HepG2 (cell line): ENCODE measurements around the gene CCNQ. TPM values are rescaled to one million over a fixed set of nuclear protein-coding genes. Genes with fewer than 3 reads are reported as not detected.

Source experiments
- BHLHE40 ChIP-seq: IDR thresholded peaks from 2 replicates; pipeline ENCODE4 v1.6.1; 2011; ENCODE audit warnings: low read length, improper control_type of control experiment
- CBFB ChIP-seq: sonication (generic); formaldehyde crosslinking; IDR thresholded peaks from 2 replicates; pipeline ENCODE4 v1.4.0; 2020; ENCODE audit warnings: missing genetic modification reagents
- CHD4 ChIP-seq: fragments of 200-600 bp; sonication (generic); IDR thresholded peaks from 2 replicates; pipeline ENCODE4 v1.7.0; 2017; ENCODE audit warnings: mild to moderate bottlenecking, low read length, borderline replicate concordance
- ESRRA ChIP-seq: sonication (generic); formaldehyde crosslinking; IDR thresholded peaks from 2 replicates; pipeline ENCODE4 v1.5.1; 2020; ENCODE audit warnings: mild to moderate bottlenecking, low read depth, missing genetic modification reagents
- FIP1L1 ChIP-seq: fragments of 200-400 bp; formaldehyde crosslinking; IDR thresholded peaks from 2 replicates; pipeline ENCODE4 v1.6.1; 2018; ENCODE audit warnings: low read depth, mild to moderate bottlenecking, low read length, moderate library complexity, borderline replicate concordance; ENCODE audit not compliant: insufficient read depth
- FOXC1 ChIP-seq: sonication (generic); formaldehyde crosslinking; IDR thresholded peaks from 2 replicates; pipeline ENCODE4 v1.8.0; 2022; ENCODE audit warnings: mild to moderate bottlenecking, missing genetic modification reagents, borderline replicate concordance
- GATAD2A ChIP-seq: IDR thresholded peaks from 2 replicates; pipeline ENCODE4 v1.6.1; 2016
- HMG20A ChIP-seq: IDR thresholded peaks from 2 replicates; pipeline ENCODE4 v1.6.1; 2016; ENCODE audit warnings: borderline replicate concordance
- IRF1 ChIP-seq: sonication (generic); formaldehyde crosslinking; IDR thresholded peaks from 2 replicates; pipeline ENCODE4 v1.4.0; 2020; ENCODE audit warnings: low read depth, mild to moderate bottlenecking, missing genetic modification reagents
- MAZ ChIP-seq, 2 experiments: sonication (generic) in 1 of 2; formaldehyde crosslinking in 1 of 2; IDR thresholded peaks; 2 replicates each; pipeline versions ENCODE4 v1.5.0 to v1.6.1; 2012 to 2020; ENCODE audit warnings: low read depth in 2 of 2, mild to moderate bottlenecking in 2 of 2, borderline replicate concordance in 1 of 2, improper control_type of control experiment in 1 of 2, low read length in 1 of 2, missing genetic modification reagents in 1 of 2, moderate library complexity in 1 of 2
- PBX2 ChIP-seq: IDR thresholded peaks from 2 replicates; pipeline ENCODE4 v1.6.1; 2016; ENCODE audit warnings: control low read depth
- RFXANK ChIP-seq: IDR thresholded peaks from 2 replicates; pipeline ENCODE4 v1.6.1; 2016
- TEF ChIP-seq: sonication (generic); formaldehyde crosslinking; IDR thresholded peaks from 2 replicates; pipeline ENCODE4 v1.5.0; 2020; ENCODE audit warnings: missing genetic modification reagents
- TOE1 ChIP-seq: sonication (generic); formaldehyde crosslinking; IDR thresholded peaks from 2 replicates; pipeline ENCODE4 v1.4.0; 2020; ENCODE audit warnings: mild to moderate bottlenecking, missing genetic modification reagents
- ZBTB3 ChIP-seq: sonication (generic); formaldehyde crosslinking; IDR thresholded peaks from 2 replicates; pipeline ENCODE4 v1.4.0; 2020; ENCODE audit warnings: low read depth, mild to moderate bottlenecking, moderate library complexity, missing genetic modification reagents, borderline replicate concordance
- ZFP1 ChIP-seq: IDR thresholded peaks from 2 replicates; pipeline ENCODE4 v1.6.1; 2016
- ZFP91 ChIP-seq: sonication (generic); formaldehyde crosslinking; IDR thresholded peaks from 2 replicates; pipeline ENCODE4 v1.9.0; 2022; ENCODE audit warnings: missing genetic modification reagents, mild to moderate bottlenecking, borderline replicate concordance
- ZNF567 ChIP-seq: sonication (generic); formaldehyde crosslinking; IDR thresholded peaks from 2 replicates; pipeline ENCODE4 v1.8.1; 2023; ENCODE audit warnings: mild to moderate bottlenecking, missing genetic modification reagents, borderline replicate concordance
- ZNF572 ChIP-seq: sonication (generic); formaldehyde crosslinking; IDR thresholded peaks from 2 replicates; pipeline ENCODE4 v1.5.1; 2020; ENCODE audit warnings: mild to moderate bottlenecking, missing genetic modification reagents
- ZNF598 ChIP-seq: sonication (generic); formaldehyde crosslinking; IDR thresholded peaks from 2 replicates; pipeline ENCODE4 v1.5.1; 2020; ENCODE audit warnings: mild to moderate bottlenecking, missing genetic modification reagents, borderline replicate concordance
- ZNF768 ChIP-seq: sonication (generic); formaldehyde crosslinking; IDR thresholded peaks from 2 replicates; pipeline ENCODE4 v1.4.0; 2020; ENCODE audit warnings: missing genetic modification reagents
- ZNF781 ChIP-seq: sonication (generic); formaldehyde crosslinking; IDR thresholded peaks from 2 replicates; pipeline ENCODE4 v1.5.1; 2020; ENCODE audit warnings: borderline replicate concordance, mild to moderate bottlenecking, missing genetic modification reagents; ENCODE audit errors: not compliant biosample characterization
- polyA plus RNA-seq, 8 experiments: library from polyadenylated mRNA; depleted of rRNA in 3 of 8; stranded (reverse) in 7 of 8; unstranded in 1 of 8; fragments of >200 nt; fragmentation: Illumina TruSeq in 4 of 8; extraction: Trizol in 4 of 8; gene quantifications; 2 replicates each; pipeline versions ENCODE4 v1.2.1 to v1.2.3, GENCODE V29; 2011 to 2016; ENCODE audit warnings: low read depth in 4 of 8, missing spikeins in 1 of 8, mixed read lengths in 1 of 8; ENCODE audit not compliant: insufficient read depth in 1 of 8
- total RNA-seq, 5 experiments: library from RNA; depleted of rRNA; stranded (reverse); fragments of >200 nt; fragmentation: Illumina TruSeq; extraction: Trizol; gene quantifications; 2 replicates each; pipeline ENCODE4 v1.2.3, GENCODE V29; 2016; ENCODE audit warnings: low read depth in 1 of 5
- TF ChIP-seq, protein P1 (sequence below): sonication (generic); formaldehyde crosslinking; IDR thresholded peaks from 2 replicates; pipeline ENCODE4 v1.9.0; 2021; ENCODE audit warnings: missing genetic modification reagents, mild to moderate bottlenecking, borderline replicate concordance

The CCNQ gene
- total and polyA plus RNA-seq, 2 of the 13 experiments (the other 11 are each of a cell fraction or from before 2014, with no cell fraction given), result 15.0 to 25.5 TPM

DNA sequence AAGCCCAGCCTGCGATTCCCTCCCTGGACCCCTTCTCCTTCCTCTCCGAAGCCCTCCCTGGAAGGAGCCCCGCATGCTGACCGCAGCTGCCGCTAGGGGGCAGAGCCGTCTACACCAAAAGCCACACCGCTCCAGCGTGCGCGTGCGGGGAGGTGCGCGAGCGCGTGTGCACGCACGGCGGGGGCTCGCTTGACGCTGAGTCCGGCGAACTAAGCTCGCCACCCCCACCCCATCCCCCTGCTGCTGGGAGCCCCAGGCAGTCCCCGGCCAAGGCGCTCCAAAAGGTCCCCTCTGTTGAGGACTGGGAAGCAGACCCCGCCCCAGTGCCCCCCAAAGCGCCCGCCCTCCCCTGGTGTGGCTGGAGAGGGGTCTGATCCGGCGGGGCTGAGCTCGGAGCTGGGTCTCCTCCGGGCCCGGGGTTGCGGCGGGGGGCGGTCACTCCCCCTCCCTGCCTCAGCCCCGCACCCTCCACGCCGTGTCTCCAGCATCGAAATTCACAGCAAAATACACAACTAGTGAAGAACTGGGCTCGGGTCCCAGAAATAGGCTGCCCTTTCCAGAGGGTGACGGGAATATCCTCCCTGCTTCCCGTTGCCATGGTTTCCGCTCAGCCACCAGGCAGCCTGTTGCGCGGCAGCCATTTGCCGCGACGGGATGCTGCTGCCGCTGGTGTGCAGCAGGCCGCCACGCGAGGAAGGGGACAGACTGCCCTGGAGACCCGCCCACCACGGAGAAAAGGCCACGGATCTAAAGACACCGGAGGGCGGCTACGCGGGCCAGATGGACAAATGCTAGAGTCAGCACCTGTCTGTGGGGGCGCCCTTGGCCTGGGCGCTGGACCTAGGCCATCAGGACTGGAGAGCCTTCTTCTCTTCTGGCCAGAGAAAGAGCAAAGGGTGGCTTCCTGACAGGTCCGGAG, 11.2 kb upstream of the CCNQ start (continued):
- TF ChIP-seq TEF (CRISPR knock-in tag), result no peak
- TF ChIP-seq ESRRA (CRISPR knock-in tag), result 0 out of 2 replicates have a peak, but pooled peaks have one; percentile 18
- no peak for TF ChIP-seq ZBTB3 (CRISPR knock-in tag)
- TF ChIP-seq ZNF567 (CRISPR knock-in tag), result no peak
- peak; percentile 57 for TF ChIP-seq BHLHE40
- TF ChIP-seq FOXC1 (CRISPR knock-in tag), result no peak
- TF ChIP-seq ZFP1 (CRISPR knock-in tag), result no peak
- TF ChIP-seq FIP1L1, result no peak
- peak; percentile 87 for TF ChIP-seq ZFP91 (CRISPR knock-in tag)
- no peak for TF ChIP-seq HMG20A
- no peak for TF ChIP-seq CHD4
- no peak for TF ChIP-seq TOE1 (CRISPR knock-in tag)
- no peak for TF ChIP-seq PBX2 (CRISPR knock-in tag)
- TF ChIP-seq GATAD2A (CRISPR knock-in tag), result peak; percentile 51; the same call in 1 of the 2 replicates
- TF ChIP-seq ZNF572 (CRISPR knock-in tag), result no peak
- peak; percentile 68; the same call in 1 of the 2 replicates for TF ChIP-seq MAZ (IDR thresholded peaks at IDR 0.05; ENCODE audit: borderline replicate concordance, low read depth, low read length)
- peak; percentile 62 for TF ChIP-seq MAZ (CRISPR knock-in tag; IDR thresholded peaks at IDR 0.05; ENCODE audit: low read depth)
- peak; percentile 67; the same call in 1 of the 2 replicates for TF ChIP-seq CBFB
- no peak for TF ChIP-seq ZNF781 (CRISPR knock-in tag)
- no peak for TF ChIP-seq ZNF598 (CRISPR knock-in tag)
- no peak for TF ChIP-seq IRF1
- TF ChIP-seq ZNF768 (CRISPR knock-in tag), result no peak
- TF ChIP-seq RFXANK (CRISPR knock-in tag), result no peak
- TF ChIP-seq, protein P1, sequence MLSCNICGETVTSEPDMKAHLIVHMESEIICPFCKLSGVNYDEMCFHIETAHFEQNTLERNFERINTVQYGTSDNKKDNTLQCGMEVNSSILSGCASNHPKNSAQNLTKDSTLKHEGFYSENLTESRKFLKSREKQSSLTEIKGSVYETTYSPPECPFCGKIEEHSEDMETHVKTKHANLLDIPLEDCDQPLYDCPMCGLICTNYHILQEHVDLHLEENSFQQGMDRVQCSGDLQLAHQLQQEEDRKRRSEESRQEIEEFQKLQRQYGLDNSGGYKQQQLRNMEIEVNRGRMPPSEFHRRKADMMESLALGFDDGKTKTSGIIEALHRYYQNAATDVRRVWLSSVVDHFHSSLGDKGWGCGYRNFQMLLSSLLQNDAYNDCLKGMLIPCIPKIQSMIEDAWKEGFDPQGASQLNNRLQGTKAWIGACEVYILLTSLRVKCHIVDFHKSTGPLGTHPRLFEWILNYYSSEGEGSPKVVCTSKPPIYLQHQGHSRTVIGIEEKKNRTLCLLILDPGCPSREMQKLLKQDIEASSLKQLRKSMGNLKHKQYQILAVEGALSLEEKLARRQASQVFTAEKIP, result no peak
